ENCODE data around the gene BAG3. TPM values are rescaled to one million over a fixed set of nuclear protein-coding genes. Genes with fewer than 3 reads are reported as not detected.

BAG3 gene
- total and polyA plus RNA-seq, 2 of the 4 experiments (the other 2 are of a cell fraction), result 5.4 to 42.5 TPM

- Histone ChIP-seq H3K9me3 (ENCODE audit: control insufficient read depth, insufficient read depth, low read length) (no peaks in the 10 kb centered on the region), H2BK15ac (ENCODE audit: low read depth, low read length) (no peak overlapping the region), H2BK20ac (ENCODE audit: low read depth, low read length) (no peak overlapping the region), H3K18ac (ENCODE audit: low read depth, low read length) (no peak overlapping the region), H3K27ac (ENCODE audit: insufficient read depth, low read length) (no peak overlapping the region), H3K23ac (ENCODE audit: low read depth, low read length) (no peak overlapping the region; the same call in 1 of the 2 replicates), H2AFZ (replicated peaks; ENCODE audit: low read length, poor library complexity) (no peak overlapping the region), H2BK5ac (ENCODE audit: low read depth, low read length, poor library complexity, severe bottlenecking) (no peak overlapping the region), H3K4me2 (ENCODE audit: low read depth, low read length) (no peak overlapping the region), H3K4ac (ENCODE audit: low read depth, low read length) (no peak overlapping the region; the same call in 1 of the 2 replicates), H3K79me1 (ENCODE audit: low read depth in 1 of 2, low read length in 2 of 2) (peaks cover 23 to 87% of the 10 kb centered on the region in 2 experiments), H3K9me1 (ENCODE audit: insufficient read depth, low read length) (peaks cover 34% of the 10 kb centered on the region), H2AK5ac (ENCODE audit: low read depth, low read length) (peak overlapping the region; percentile 97; the same call in 1 of the 2 replicates), H3K4me1 (ENCODE audit: control insufficient read depth, insufficient read depth, low read length) (peaks cover 33% of the 10 kb centered on the region), H3K9ac (ENCODE audit: low read depth, low read length) (no peak overlapping the region), H3K14ac (replicated peaks; ENCODE audit: low read depth, low read length) (no peak overlapping the region), H3K36me3 (ENCODE audit: control insufficient read depth, insufficient read depth, low read length) (peaks cover 38% of the 10 kb centered on the region), H4K8ac (ENCODE audit: low read depth in 2 of 2, low read length in 2 of 2) (no peak overlapping the region), H2BK120ac (ENCODE audit: low read depth, low read length) (no peak overlapping the region), H4K20me1 (ENCODE audit: insufficient read depth, low read length) (peaks cover 77% of the 10 kb centered on the region), H3K56ac (ENCODE audit: extremely low read depth, insufficient read depth, low read length) (no peak overlapping the region), H2AK9ac (replicated peaks; ENCODE audit: low read depth, low read length, poor library complexity) (no peak overlapping the region), H3K27me3 (ENCODE audit: control insufficient read depth, insufficient read depth, low read length) (no peaks in the 10 kb centered on the region), H4K91ac (ENCODE audit: insufficient read depth, low read depth, low read length) (no peak overlapping the region), H3K4me3 (ENCODE audit: insufficient read depth, low read depth, low read length) (no peak overlapping the region), H4K5ac (ENCODE audit: low read depth, low read length) (no peak overlapping the region)
- DNase-seq (no peak), ATAC-seq (ENCODE audit: low read depth) (no peak)
- ChIA-PET POLR2A (ENCODE audit: unreplicated experiment) (no interaction called here), CTCF (no interaction called here)
- dilution Hi-C loops (cut with HindIII; ENCODE audit: low sequenced_read_pairs, unreplicated experiment), result no loop called here
- in situ Hi-C loops (cut with MboI; ENCODE audit: low sequenced_read_pairs), result no loop called here
- no TSS peak for BruUV-seq (replicated peaks)
- no peak for TF ChIP-seq SMC3 (IDR thresholded peaks at IDR 0.05; ENCODE audit: low read depth, low read length)
- no peak for TF ChIP-seq USF2 (IDR thresholded peaks at IDR 0.05; ENCODE audit: low read depth, low read length)
- TF ChIP-seq RCOR1 (IDR thresholded peaks at IDR 0.05; ENCODE audit: insufficient replicate concordance, low read length), result no peak
- TF ChIP-seq NFE2L2 (IDR thresholded peaks at IDR 0.05; ENCODE audit: low read depth, low read length), result no peak
- no peak for TF ChIP-seq CHD1 (IDR thresholded peaks at IDR 0.05; ENCODE audit: low read depth, low read length)
- TF ChIP-seq ELK1 (IDR thresholded peaks at IDR 0.05; ENCODE audit: borderline replicate concordance, low read depth, low read length), result no peak
- TF ChIP-seq POLR2A (IDR thresholded peaks at IDR 0.05; ENCODE audit: low read depth, low read length), result no peak
- no CpG with 5 or more reads among the region's 5 CpGs for WGBS, 2 experiments (ENCODE audit: extremely low coverage in 2 of 2, insufficient read length in 1 of 2)
- intact Hi-C loops (cut with micrococcal nuclease), result no loop called here
Observed at GRCh38 chr10:119669331-119669730, 18.2 kb downstream of the BAG3 start.
